ENCODE measurements around the gene HJV.

Gene HJV

DNA sequence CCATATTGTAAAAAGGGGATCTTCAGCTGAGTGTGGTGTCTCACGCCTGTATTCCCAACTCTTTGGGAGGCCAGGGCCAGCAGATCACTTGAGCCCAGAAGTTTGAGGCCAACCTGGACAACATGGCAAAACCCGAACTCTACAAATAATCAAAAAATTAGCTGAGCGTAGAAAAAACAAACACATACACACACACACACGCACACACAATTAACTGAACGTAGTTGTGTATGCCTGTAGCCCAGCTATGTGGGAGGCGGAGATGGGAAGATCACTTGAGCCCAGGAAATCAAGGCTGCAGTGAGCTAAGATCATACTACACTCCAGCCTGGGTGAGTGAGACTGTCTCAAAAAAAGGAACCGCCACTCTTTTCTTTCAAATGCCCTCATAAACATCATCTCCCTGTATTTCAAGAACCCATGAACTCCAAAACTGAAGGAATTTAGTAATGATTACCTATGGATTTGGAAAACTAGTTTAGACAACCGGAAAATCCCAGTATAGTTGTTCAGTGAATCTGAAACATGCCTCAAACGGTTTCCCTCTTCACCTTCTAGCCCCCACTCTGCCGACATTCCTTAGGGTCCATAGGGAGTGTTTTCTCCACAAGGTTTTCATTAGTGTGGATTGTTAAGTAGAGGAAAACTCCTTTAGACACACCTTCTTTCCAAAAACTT, 29.7 kb downstream of the HJV start:
- TF ChIP-seq ZBTB7A (IDR thresholded peaks at IDR 0.05; ENCODE audit: low read depth) (no peak), TEAD4 (IDR thresholded peaks at IDR 0.05) (no peak), NFIC (IDR thresholded peaks at IDR 0.05) (no peak), RAD21 (IDR thresholded peaks at IDR 0.05; ENCODE audit: low read depth) (no peak)
- TF ChIP-seq, protein P1, sequence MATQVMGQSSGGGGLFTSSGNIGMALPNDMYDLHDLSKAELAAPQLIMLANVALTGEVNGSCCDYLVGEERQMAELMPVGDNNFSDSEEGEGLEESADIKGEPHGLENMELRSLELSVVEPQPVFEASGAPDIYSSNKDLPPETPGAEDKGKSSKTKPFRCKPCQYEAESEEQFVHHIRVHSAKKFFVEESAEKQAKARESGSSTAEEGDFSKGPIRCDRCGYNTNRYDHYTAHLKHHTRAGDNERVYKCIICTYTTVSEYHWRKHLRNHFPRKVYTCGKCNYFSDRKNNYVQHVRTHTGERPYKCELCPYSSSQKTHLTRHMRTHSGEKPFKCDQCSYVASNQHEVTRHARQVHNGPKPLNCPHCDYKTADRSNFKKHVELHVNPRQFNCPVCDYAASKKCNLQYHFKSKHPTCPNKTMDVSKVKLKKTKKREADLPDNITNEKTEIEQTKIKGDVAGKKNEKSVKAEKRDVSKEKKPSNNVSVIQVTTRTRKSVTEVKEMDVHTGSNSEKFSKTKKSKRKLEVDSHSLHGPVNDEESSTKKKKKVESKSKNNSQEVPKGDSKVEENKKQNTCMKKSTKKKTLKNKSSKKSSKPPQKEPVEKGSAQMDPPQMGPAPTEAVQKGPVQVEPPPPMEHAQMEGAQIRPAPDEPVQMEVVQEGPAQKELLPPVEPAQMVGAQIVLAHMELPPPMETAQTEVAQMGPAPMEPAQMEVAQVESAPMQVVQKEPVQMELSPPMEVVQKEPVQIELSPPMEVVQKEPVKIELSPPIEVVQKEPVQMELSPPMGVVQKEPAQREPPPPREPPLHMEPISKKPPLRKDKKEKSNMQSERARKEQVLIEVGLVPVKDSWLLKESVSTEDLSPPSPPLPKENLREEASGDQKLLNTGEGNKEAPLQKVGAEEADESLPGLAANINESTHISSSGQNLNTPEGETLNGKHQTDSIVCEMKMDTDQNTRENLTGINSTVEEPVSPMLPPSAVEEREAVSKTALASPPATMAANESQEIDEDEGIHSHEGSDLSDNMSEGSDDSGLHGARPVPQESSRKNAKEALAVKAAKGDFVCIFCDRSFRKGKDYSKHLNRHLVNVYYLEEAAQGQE (IDR thresholded peaks at IDR 0.05; ENCODE audit: low read depth), result no peak

DNA sequence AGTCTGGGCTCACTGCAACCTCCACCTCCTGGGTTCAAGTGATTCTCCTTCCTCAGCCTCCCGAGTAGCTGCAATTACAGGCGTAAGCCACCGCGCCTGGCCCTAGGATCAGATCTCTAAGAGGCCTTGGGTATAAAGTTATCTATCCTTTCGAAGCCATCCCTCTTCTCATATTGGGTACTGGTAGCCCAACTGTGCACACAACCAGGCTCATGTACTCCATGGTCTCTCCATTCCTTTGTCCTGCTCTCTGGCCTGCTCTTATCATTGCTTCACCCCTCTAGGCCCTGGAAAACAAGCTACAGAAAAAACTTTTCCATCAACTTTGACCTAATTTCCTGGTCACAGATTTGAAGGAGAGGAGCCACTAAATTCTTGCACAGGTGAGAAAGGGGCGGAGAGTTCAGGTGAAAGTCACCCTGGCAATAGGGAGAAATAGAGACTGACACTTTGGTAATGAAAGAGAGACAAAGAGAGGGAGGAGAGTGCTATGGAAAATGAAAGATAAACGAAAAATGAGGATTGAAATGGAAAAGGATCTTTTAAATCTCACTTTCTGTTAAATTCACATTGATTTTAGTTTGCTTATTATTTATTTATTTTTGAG, 31.2 kb downstream of the HJV start:
- TF ChIP-seq EP300 (IDR thresholded peaks at IDR 0.05; ENCODE audit: borderline replicate concordance) (no peak), ZBTB7A (IDR thresholded peaks at IDR 0.05; ENCODE audit: low read depth) (no peak), EGR1 (IDR thresholded peaks at IDR 0.05) (no peak), RAD21 (IDR thresholded peaks at IDR 0.05; ENCODE audit: low read depth) (no peak), TAF1 (IDR thresholded peaks at IDR 0.05; ENCODE audit: low read depth) (no peak), TCF12 (IDR thresholded peaks at IDR 0.05; ENCODE audit: low read depth) (no peak), FOXM1 (IDR thresholded peaks at IDR 0.05; ENCODE audit: borderline replicate concordance, low read depth) (no peak), CREB1 (IDR thresholded peaks at IDR 0.05; ENCODE audit: low read depth) (no peak), YY1 (IDR thresholded peaks at IDR 0.05; ENCODE audit: low read depth) (no peak), CEBPB (IDR thresholded peaks at IDR 0.05) (no peak), NFIC (IDR thresholded peaks at IDR 0.05) (no peak), TEAD4 (IDR thresholded peaks at IDR 0.05) (no peak)
- TF ChIP-seq, protein P1 (IDR thresholded peaks at IDR 0.05; ENCODE audit: low read depth), result no peak
- TF ChIP-seq, protein P2, sequence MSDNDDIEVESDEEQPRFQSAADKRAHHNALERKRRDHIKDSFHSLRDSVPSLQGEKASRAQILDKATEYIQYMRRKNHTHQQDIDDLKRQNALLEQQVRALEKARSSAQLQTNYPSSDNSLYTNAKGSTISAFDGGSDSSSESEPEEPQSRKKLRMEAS (IDR thresholded peaks at IDR 0.05), result no peak
- TF ChIP-seq, protein P3, sequence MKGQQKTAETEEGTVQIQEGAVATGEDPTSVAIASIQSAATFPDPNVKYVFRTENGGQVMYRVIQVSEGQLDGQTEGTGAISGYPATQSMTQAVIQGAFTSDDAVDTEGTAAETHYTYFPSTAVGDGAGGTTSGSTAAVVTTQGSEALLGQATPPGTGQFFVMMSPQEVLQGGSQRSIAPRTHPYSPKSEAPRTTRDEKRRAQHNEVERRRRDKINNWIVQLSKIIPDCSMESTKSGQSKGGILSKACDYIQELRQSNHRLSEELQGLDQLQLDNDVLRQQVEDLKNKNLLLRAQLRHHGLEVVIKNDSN (IDR thresholded peaks at IDR 0.05), result no peak

DNA sequence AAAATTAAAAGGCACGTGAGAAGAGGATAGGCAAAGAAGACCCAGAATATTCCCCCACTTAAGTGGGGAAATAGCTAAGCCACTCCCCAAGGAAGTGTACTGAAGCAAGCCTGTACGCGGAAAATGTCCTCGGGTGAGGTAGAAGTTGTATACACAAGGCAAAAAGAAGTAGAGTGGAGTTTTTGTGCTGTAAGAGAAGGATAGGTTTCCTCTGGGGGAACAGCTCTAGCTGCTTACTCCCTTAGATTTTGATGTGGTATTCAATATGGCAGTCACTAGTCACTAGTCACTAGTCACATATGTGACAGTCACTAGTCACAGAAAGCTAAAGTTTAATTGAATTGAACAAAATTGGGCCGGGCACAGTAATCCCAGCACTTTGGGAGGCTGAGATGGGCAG, 32.8 kb downstream of the HJV start:
- TF ChIP-seq EGR1 (IDR thresholded peaks at IDR 0.05) (no peak), TCF12 (IDR thresholded peaks at IDR 0.05; ENCODE audit: low read depth) (no peak), YY1 (IDR thresholded peaks at IDR 0.05; ENCODE audit: low read depth) (no peak), CREB1 (IDR thresholded peaks at IDR 0.05; ENCODE audit: low read depth) (no peak), CEBPB (IDR thresholded peaks at IDR 0.05) (no peak), ZBTB7A (IDR thresholded peaks at IDR 0.05; ENCODE audit: low read depth) (no peak), RAD21 (IDR thresholded peaks at IDR 0.05; ENCODE audit: low read depth) (no peak), FOXM1 (IDR thresholded peaks at IDR 0.05; ENCODE audit: borderline replicate concordance, low read depth) (no peak)
- TF ChIP-seq, protein P2 (IDR thresholded peaks at IDR 0.05), result no peak
- TF ChIP-seq, protein P3 (IDR thresholded peaks at IDR 0.05), result no peak

- no peak for TF ChIP-seq TEAD4 (IDR thresholded peaks at IDR 0.05)
- TF ChIP-seq, protein P1 (IDR thresholded peaks at IDR 0.05; ENCODE audit: low read depth), result no peak
- TF ChIP-seq, protein P2 (IDR thresholded peaks at IDR 0.05), result no peak
- TF ChIP-seq CREB1 (IDR thresholded peaks at IDR 0.05; ENCODE audit: low read depth), result no peak
Measured at GRCh38 chr1:145987926-145988325, 33.6 kb downstream of the HJV start.

All from Ishikawa (cell line).